Stimulated activated CD4-positive, alpha-beta T cell treated with anti-CD3 and anti-CD28 coated beads, Interleukin-1b, Interleukin-23, amount 100 ng/mL, for 24 hours (primary cell): ENCODE data around the gene PPP6R1.
A peak's percentile ranks its signal among the peaks of the same experiment; 100 is the strongest.

Source experiments
- DNase-seq, 4 experiments: peaks; one replicate each; pipeline ENCODE4 v3.0.0-alpha.2; 2020; ENCODE audit warnings: low read depth in 4 of 4, low spot score in 1 of 4

PPP6R1 gene

GRCh38 chr19:55258476-55258827, 365 bp downstream of the PPP6R1 start:
- peak in 1 of 4 experiments; percentile 40 for DNase-seq

- peak in 1 of 4 experiments; percentile 25 for DNase-seq
Observed at GRCh38 chr19:55257461-55258420, 1.1 kb downstream of the PPP6R1 start.

- no peak for DNase-seq
Observed at GRCh38 chr19:55256562-55257460, 2.0 kb downstream of the PPP6R1 start.

- DNase-seq, result peak in 2 of 4 experiments; percentile 27 to 64
Observed at GRCh38 chr19:55255618-55256423, 3.0 kb downstream of the PPP6R1 start.

- no peak for DNase-seq
Observed at GRCh38 chr19:55254625-55254977, 4.2 kb downstream of the PPP6R1 start.

- peak in 1 of 4 experiments; percentile 33 for DNase-seq
Observed at GRCh38 chr19:55253842-55254624, 4.8 kb downstream of the PPP6R1 start.

- no peak for DNase-seq
Observed at GRCh38 chr19:55252760-55253663, 5.8 kb downstream of the PPP6R1 start.

- DNase-seq, result no peak
Observed at GRCh38 chr19:55251341-55252081, 7.3 kb downstream of the PPP6R1 start.

GRCh38 chr19:55250262-55251036, 8.4 kb downstream of the PPP6R1 start:
- no peak for DNase-seq

- DNase-seq, result no peak
Observed at GRCh38 chr19:55249841-55250240, 9.0 kb downstream of the PPP6R1 start.

GRCh38 chr19:55248704-55249103, 10.1 kb downstream of the PPP6R1 start:
- DNase-seq, result no peak

GRCh38 chr19:55248166-55248675, 10.6 kb downstream of the PPP6R1 start:
- DNase-seq, result no peak

- no peak for DNase-seq
Observed at GRCh38 chr19:55247621-55248099, 11.2 kb downstream of the PPP6R1 start.

- no peak for DNase-seq
Observed at GRCh38 chr19:55246462-55247451, 12.1 kb downstream of the PPP6R1 start.

- DNase-seq, result no peak
Observed at GRCh38 chr19:55245236-55245904, 13.4 kb downstream of the PPP6R1 start.
